GM12878 (cell line): ENCODE results near the gene CLCNKA. TPM values are rescaled to one million over a fixed set of nuclear protein-coding genes. Genes with fewer than 3 reads are reported as not detected.

Source experiments
- ATF3 ChIP-seq: IDR thresholded peaks from 2 replicates; pipeline ENCODE4 v1.6.1; 2011; ENCODE audit warnings: low read depth, mild to moderate bottlenecking, low read length, moderate library complexity, borderline replicate concordance; ENCODE audit errors: extremely low read depth
- CBFB ChIP-seq: IDR thresholded peaks from 2 replicates; pipeline ENCODE4 v1.6.1; 2016; ENCODE audit warnings: antibody characterized with exemption, low read depth
- CHD4 ChIP-seq: fragments of 200-600 bp; sonication (generic); IDR thresholded peaks from 2 replicates; pipeline ENCODE4 v1.6.1; 2016; ENCODE audit warnings: mild to moderate bottlenecking
- CREB1 ChIP-seq: IDR thresholded peaks from 2 replicates; pipeline ENCODE4 v1.6.1; 2012; ENCODE audit warnings: low read depth, mild to moderate bottlenecking, inconsistent platforms
- DPF2 ChIP-seq: fragments of 450-650 bp; IDR thresholded peaks from 2 replicates; pipeline ENCODE4 v1.6.1; 2017; ENCODE audit warnings: mild to moderate bottlenecking
- EZH2 ChIP-seq: IDR thresholded peaks from 2 replicates; pipeline ENCODE4 v1.6.1; 2012; ENCODE audit warnings: low read depth, mild to moderate bottlenecking, control low read depth, inconsistent platforms, low read length, borderline replicate concordance; ENCODE audit not compliant: control insufficient read depth
- HCFC1 ChIP-seq: fragments of 150-350 bp; IDR thresholded peaks from 2 replicates; pipeline ENCODE4 v1.6.1; 2014; ENCODE audit warnings: low read length
- IRF4 ChIP-seq: IDR thresholded peaks from 2 replicates; pipeline ENCODE4 v1.6.1; 2011; ENCODE audit warnings: low read depth, low read length
- KLF5 ChIP-seq: fragments of 450-650 bp; IDR thresholded peaks from 2 replicates; pipeline ENCODE4 v1.6.1; 2014; ENCODE audit warnings: mild to moderate bottlenecking; ENCODE audit not compliant: partially characterized antibody
- MTA2 ChIP-seq: fragments of 450-650 bp; IDR thresholded peaks from 2 replicates; pipeline ENCODE4 v1.6.1; 2016; ENCODE audit warnings: low read depth, mild to moderate bottlenecking, moderate library complexity
- MYB ChIP-seq: fragments of 150-350 bp; IDR thresholded peaks from 2 replicates; pipeline ENCODE4 v1.6.1; 2014; ENCODE audit warnings: mild to moderate bottlenecking, low read depth, low read length, borderline replicate concordance
- POU2F2 ChIP-seq: IDR thresholded peaks from 3 replicates; pipeline ENCODE4 v1.6.1; 2011; ENCODE audit warnings: low read depth, mild to moderate bottlenecking, low read length, borderline replicate concordance
- SRF ChIP-seq, 2 experiments: IDR thresholded peaks; 2 replicates each; pipeline ENCODE4 v1.6.1; 2011; ENCODE audit warnings: low read depth in 2 of 2, low read length in 2 of 2, mild to moderate bottlenecking in 1 of 2, moderate library complexity in 1 of 2
- WRNIP1 ChIP-seq: IDR thresholded peaks from 2 replicates; pipeline ENCODE4 v1.6.1; 2011; ENCODE audit warnings: low read depth, low read length, improper control_type of control experiment, borderline replicate concordance
- YY1 ChIP-seq: IDR thresholded peaks from 2 replicates; pipeline ENCODE4 v1.6.1; 2011; ENCODE audit warnings: low read depth, mild to moderate bottlenecking, low read length
- polyA plus RNA-seq, 11 experiments: library from polyadenylated mRNA; depleted of rRNA in 4 of 11; unstranded in 6 of 11; stranded (reverse) in 5 of 11; fragments of >200 nt; fragmentation: Nextera tagmentation in 4 of 11; fragmentation: Illumina TruSeq in 1 of 11; extraction: Ambion mirVana in 4 of 11; extraction: Trizol in 1 of 11; gene quantifications; 1 replicate in 1 of 11; 2 replicates in 10 of 11; pipeline versions ENCODE4 v1.2.1 to v1.2.3, GENCODE V29; 2011 to 2016; ENCODE audit warnings: inconsistent platforms in 2 of 11, missing spikeins in 2 of 11, low read depth in 1 of 11
- total RNA-seq, 4 experiments: library from RNA; depleted of rRNA in 3 of 4; stranded (reverse); fragments of >200 nt in 3 of 4; fragmentation: Illumina TruSeq in 1 of 4; extraction: Trizol in 1 of 4; gene quantifications; 2 replicates each; pipeline versions ENCODE4 v1.2.1 to v1.2.3, GENCODE V29; 2013 to 2021
- TF ChIP-seq, protein P1 (sequence below): fragments of 150-350 bp; IDR thresholded peaks from 2 replicates; pipeline ENCODE4 v1.6.1; 2014; ENCODE audit warnings: mild to moderate bottlenecking, low read depth, low read length
- TF ChIP-seq, protein P2 (sequence below): fragments of 450-650 bp; conservative IDR thresholded peaks from 2 replicates; pipeline ENCODE4 v1.6.1; 2017; ENCODE audit warnings: mild to moderate bottlenecking, moderate library complexity
- TF ChIP-seq, protein P3 (sequence below): fragments of 450-650 bp; IDR thresholded peaks from 2 replicates; pipeline ENCODE4 v1.6.1; 2018; ENCODE audit warnings: mild to moderate bottlenecking, low read depth, moderate library complexity; ENCODE audit not compliant: partially characterized antibody

The CLCNKA gene
- total and polyA plus RNA-seq, 10 of the 15 experiments (the other 5 are each of a cell fraction or from before 2014, with no cell fraction given), result 0.02 to 0.15 (median 0.08) TPM; not detected in 6

DNA sequence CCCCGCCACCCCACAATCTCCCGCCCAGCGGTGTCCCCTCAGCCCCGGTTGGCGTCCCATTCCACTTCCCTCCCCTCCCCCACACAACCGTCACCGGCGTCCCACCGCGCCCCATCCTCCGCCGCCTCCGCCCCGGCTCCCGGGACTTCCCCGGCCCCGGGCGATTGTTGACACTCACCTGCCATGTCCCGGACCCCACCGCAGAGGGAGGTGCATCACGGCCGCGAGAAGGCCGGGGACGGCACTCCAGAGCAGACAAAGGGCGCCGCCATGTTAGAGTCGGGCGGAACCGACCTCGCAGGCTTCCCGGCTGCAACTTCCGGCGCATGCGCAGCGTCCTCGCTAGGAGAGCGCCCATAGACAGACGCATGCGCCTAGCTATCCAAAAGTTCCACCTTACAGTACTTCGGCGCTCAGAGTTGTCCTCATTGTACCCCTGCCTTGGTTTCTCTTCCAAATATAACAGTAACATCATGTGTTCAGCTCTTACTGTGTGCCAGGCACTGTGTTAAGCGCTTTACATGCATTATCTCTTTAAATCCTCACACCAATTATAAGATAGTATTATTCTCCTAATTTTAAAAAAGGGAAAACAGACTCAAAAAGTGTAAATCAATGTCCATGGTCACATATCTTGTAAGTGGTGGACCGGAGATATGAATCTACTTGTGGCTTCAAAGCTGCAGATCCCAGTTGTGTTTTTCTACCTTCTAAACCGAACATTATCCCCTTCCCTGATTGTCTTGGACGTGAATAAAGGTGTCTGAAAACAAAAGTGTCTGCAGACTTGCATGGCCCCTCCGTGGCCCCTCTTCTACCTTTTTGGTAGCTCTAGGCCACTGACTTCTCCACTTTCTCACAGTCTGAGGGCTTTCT is 45.8 kb upstream of the CLCNKA start, which contains the start of gene ZBTB17 (continued):
- TF ChIP-seq ATF3 (no peak), CHD4 (no peak), SRF (IDR thresholded peaks at IDR 0.05; ENCODE audit: low read depth in 2 of 2, low read length in 2 of 2) (no peak), DPF2 (peak; percentile 36; the same call in 1 of the 2 replicates), HCFC1 (peak; percentile 89), CBFB (0 out of 2 replicates have a peak, but pooled peaks have one; percentile 39), MTA2 (no peak), YY1 (peak; percentile 100), IRF4 (0 out of 2 replicates have a peak, but pooled peaks have one; percentile 30), WRNIP1 (no peak), POU2F2 (peak; percentile 64; the same call in 1 of the 3 replicates), KLF5 (no peak), CREB1 (peak; percentile 82), MYB (no peak), EZH2 (no peak)
- TF ChIP-seq, protein P1, sequence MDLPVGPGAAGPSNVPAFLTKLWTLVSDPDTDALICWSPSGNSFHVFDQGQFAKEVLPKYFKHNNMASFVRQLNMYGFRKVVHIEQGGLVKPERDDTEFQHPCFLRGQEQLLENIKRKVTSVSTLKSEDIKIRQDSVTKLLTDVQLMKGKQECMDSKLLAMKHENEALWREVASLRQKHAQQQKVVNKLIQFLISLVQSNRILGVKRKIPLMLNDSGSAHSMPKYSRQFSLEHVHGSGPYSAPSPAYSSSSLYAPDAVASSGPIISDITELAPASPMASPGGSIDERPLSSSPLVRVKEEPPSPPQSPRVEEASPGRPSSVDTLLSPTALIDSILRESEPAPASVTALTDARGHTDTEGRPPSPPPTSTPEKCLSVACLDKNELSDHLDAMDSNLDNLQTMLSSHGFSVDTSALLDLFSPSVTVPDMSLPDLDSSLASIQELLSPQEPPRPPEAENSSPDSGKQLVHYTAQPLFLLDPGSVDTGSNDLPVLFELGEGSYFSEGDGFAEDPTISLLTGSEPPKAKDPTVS, result no peak
- TF ChIP-seq, protein P2, sequence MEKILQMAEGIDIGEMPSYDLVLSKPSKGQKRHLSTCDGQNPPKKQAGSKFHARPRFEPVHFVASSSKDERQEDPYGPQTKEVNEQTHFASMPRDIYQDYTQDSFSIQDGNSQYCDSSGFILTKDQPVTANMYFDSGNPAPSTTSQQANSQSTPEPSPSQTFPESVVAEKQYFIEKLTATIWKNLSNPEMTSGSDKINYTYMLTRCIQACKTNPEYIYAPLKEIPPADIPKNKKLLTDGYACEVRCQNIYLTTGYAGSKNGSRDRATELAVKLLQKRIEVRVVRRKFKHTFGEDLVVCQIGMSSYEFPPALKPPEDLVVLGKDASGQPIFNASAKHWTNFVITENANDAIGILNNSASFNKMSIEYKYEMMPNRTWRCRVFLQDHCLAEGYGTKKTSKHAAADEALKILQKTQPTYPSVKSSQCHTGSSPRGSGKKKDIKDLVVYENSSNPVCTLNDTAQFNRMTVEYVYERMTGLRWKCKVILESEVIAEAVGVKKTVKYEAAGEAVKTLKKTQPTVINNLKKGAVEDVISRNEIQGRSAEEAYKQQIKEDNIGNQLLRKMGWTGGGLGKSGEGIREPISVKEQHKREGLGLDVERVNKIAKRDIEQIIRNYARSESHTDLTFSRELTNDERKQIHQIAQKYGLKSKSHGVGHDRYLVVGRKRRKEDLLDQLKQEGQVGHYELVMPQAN, result peak; percentile 77
- TF ChIP-seq, protein P3, sequence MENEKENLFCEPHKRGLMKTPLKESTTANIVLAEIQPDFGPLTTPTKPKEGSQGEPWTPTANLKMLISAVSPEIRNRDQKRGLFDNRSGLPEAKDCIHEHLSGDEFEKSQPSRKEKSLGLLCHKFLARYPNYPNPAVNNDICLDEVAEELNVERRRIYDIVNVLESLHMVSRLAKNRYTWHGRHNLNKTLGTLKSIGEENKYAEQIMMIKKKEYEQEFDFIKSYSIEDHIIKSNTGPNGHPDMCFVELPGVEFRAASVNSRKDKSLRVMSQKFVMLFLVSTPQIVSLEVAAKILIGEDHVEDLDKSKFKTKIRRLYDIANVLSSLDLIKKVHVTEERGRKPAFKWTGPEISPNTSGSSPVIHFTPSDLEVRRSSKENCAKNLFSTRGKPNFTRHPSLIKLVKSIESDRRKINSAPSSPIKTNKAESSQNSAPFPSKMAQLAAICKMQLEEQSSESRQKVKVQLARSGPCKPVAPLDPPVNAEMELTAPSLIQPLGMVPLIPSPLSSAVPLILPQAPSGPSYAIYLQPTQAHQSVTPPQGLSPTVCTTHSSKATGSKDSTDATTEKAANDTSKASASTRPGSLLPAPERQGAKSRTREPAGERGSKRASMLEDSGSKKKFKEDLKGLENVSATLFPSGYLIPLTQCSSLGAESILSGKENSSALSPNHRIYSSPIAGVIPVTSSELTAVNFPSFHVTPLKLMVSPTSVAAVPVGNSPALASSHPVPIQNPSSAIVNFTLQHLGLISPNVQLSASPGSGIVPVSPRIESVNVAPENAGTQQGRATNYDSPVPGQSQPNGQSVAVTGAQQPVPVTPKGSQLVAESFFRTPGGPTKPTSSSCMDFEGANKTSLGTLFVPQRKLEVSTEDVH, result peak; percentile 72
